GM21786 (cell line): ENCODE measurements around the gene THBS2.
"Not testable (repeated sequence)": the region's sequence is repeated elsewhere in the genome, so short reads cannot be mapped to it uniquely, and the experiment has no call there.

Source experiments
- ATAC-seq: cut with Tn5 transposase; IDR thresholded peaks from one replicate; pipeline ENCODE4 v1.9.1; 2021; ENCODE audit not compliant: unreplicated experiment

The THBS2 gene

GRCh38 chr6:169253337-169254238 is at the start of gene THBS2:
THBS2 (minus strand) TSS chr6:169253846; CDS start chr6:169250784, 3,062 bp downstream.
- no peak for ATAC-seq

- ATAC-seq, result no peak
Measured at GRCh38 chr6:169302716-169303115, 49.1 kb upstream of the THBS2 start.

- ATAC-seq, result no peak
Measured at GRCh38 chr6:169302255-169302654, 48.6 kb upstream of the THBS2 start.

- ATAC-seq, result no peak
Measured at GRCh38 chr6:169300916-169301315, 47.3 kb upstream of the THBS2 start.

- ATAC-seq, result not testable (repeated sequence)
Measured at GRCh38 chr6:169298626-169299025, 45.0 kb upstream of the THBS2 start.

- ATAC-seq, result no peak
Measured at GRCh38 chr6:169296622-169297021, 43.0 kb upstream of the THBS2 start.

GRCh38 chr6:169296170-169296569 is 42.5 kb upstream of the THBS2 start:
- ATAC-seq, result no peak

- no peak for ATAC-seq
Measured at GRCh38 chr6:169293196-169293595, 39.5 kb upstream of the THBS2 start.

GRCh38 chr6:169292338-169293124 is 38.9 kb upstream of the THBS2 start:
- ATAC-seq, result no peak

GRCh38 chr6:169291646-169292337 is 38.1 kb upstream of the THBS2 start:
- ATAC-seq, result no peak

- ATAC-seq, result no peak
Measured at GRCh38 chr6:169291148-169291547, 37.5 kb upstream of the THBS2 start.

GRCh38 chr6:169289619-169290339 is 36.1 kb upstream of the THBS2 start:
- no peak for ATAC-seq

GRCh38 chr6:169289257-169289618 is 35.6 kb upstream of the THBS2 start:
- ATAC-seq, result no peak

- no peak for ATAC-seq
Measured at GRCh38 chr6:169288591-169288990, 34.9 kb upstream of the THBS2 start.

- ATAC-seq, result no peak
Measured at GRCh38 chr6:169287675-169288074, 34.0 kb upstream of the THBS2 start.

- ATAC-seq, result no peak
Measured at GRCh38 chr6:169286961-169287360, 33.3 kb upstream of the THBS2 start.

- ATAC-seq, result no peak
Measured at GRCh38 chr6:169285165-169285564, 31.5 kb upstream of the THBS2 start.

GRCh38 chr6:169283924-169284323 is 30.3 kb upstream of the THBS2 start:
- no peak for ATAC-seq

GRCh38 chr6:169282043-169282442 is 28.4 kb upstream of the THBS2 start:
- ATAC-seq, result no peak

- ATAC-seq, result no peak
Measured at GRCh38 chr6:169277619-169278018, 24.0 kb upstream of the THBS2 start.

- no peak for ATAC-seq
Measured at GRCh38 chr6:169274781-169275180, 21.1 kb upstream of the THBS2 start.
